Medulla oblongata (tissue), 1 donor: Measurements from ENCODE around the gene GREM1.
A peak's percentile ranks its signal among the peaks of the same experiment; 100 is the strongest.

Source experiments
- DNase-seq: peaks from one replicate; pipeline ENCODE4 v3.0.0-alpha.2; 2015; ENCODE audit errors: extremely low spot score

Gene GREM1

DNA sequence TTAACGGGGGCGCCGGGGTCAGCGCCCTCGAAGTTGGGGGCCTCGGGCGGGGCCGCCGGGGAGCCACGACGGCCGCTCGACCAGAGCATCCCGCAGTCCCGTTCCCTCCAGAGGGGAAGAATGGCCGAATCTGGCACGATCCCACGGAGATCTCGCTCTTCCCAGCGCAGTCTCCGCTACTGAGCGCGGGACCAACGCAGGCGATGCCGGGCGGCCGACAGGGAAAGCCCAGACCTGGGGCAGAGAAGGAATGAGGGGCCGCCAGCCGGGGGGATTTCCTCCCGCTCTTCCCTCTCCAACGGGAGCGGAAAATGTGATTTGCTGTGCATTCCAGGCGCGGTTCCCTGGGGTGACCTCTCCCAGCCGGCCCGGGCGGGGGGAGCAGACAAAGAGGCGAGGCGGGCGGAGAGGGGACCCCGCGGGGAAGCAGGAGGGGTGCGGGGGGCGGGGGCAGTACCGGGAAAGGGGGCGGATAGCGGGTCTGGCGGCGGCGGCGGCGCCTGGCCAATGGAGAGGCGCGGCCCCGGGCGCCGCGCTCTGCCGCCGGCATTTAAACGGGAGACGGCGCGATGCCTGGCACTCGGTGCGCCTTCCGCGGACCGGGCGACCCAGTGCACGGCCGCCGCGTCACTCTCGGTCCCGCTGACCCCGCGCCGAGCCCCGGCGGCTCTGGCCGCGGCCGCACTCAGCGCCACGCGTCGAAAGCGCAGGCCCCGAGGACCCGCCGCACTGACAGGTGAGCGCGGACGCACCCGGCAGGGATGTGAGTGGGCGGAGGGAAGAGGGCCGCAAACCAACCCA lies at the start of gene GREM1:
TSS of gene GREM1 (plus strand) at position 579 of the 801 bp plus-strand sequence. CDS start 12,687 bp downstream, outside the sequence.
- DNase-seq = peak; percentile 38

DNA sequence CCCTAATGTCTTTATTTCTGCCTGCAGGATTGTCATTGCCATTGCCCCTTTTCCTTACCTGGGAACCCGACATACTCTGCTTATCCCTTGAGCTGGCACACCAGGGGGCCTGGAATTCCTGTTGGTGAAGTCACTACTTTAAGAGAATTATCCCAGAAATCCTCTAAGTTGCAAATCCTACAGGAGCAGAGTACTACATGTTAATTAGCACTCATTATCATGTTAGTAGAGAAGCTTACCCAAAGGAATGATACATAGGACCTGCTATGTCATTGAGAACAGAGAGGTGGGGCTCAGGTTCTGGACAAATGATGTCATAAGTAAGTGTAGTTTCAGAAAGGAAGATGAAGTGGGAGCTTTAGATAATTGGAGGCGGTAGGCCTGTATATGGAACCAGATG lies 48.9 kb upstream of the GREM1 start:
- no peak for DNase-seq

DNA sequence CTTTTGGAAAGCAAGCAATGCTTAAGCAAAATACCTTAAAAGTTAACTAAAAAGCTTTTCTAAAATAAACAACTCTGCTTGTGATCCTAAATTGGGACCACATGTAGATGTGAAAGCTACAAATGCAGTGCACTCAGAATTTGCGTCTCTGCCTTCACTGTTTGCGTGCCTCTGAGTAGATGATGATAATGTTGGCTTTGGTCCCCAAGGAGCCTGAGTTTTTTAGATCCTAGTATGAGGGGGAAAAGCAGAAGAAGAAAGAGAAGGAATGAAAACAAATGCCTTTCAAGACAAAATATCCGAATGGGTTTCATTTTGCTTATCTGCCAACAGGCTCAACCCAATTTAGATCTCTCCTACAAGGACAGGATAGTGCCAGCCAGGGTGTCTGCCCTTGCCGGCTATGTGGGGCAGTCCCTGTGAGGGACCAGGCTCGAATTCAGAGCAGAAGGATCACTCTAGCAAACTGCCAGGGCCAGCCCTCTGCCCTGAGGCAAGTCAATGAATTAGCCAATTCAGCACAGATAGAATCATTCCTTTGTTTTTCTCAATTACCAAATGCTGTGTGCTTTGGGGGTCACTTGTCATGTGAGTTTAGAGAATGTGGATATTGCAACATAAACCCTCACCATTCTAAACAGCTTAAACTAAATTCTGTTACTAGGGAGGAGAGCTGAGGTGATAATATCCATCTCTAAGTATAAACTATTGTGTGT lies 47.8 kb upstream of the GREM1 start:
- peak; percentile 92 for DNase-seq

DNA sequence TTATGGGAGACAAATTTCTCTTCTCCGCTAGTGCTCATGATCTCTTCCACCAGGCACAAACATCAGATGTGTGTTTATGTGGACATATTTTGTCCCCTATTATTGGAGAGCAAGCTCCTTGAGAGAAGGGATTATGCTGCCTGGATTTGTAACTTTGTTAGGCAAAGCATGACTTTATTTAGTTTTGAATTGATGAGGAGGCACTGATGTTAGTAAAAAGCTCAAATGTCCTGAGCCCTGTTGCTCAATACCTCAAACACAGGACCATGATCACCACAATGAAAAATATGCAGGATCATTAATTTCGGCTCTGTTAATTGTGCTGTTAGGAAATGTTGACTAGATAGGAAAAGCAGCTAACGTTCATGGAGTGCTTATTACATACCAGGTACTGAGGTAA lies 47.2 kb upstream of the GREM1 start:
- no peak for DNase-seq

DNA sequence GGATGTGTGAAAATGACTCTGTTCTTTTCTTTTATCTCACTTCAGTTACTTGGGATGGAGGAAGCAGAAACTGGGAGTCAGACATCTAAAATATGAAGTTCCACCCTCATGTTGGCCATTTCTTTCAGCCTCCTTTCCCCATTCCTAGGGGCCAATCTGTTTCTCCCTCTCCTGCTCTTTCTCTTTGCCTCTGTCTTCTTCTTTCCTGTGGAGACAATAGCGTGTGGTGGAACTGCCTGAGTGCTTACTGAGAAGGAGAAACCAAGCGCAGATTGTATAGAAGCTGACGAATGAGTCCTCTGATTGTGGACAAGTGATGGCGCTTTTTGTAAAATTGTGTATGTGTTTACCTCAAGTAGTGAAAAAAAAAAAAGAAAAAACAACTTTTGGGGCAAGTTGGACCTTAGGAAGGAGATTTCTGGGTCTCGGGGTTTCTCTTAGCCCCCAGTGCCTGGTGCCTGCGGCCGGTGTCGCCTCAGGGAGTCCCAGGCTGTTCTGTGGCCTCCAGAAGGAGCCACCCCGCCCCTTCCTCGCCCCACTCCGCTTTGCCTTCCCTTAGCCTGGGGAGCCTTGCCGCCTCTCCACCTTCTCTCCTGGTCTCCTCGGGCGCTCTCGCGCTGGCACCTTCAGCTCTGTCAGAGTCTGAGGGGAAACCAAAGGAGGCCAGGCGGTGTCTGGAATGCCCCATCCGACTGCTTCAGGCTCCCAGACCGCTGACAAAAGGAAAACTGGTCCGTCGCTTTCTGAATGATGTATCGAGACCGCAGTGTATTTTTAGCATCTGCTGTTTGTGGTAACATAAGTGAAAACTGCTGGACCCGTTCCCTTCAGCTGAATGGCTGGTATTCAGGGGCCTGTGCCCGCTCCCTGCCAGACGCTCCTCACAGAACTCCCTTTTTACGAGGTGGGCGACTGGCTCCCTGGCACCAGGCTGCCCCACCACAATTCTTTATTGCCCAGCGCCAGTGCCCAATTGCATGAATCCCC lies 46.2 kb upstream of the GREM1 start:
- peak; percentile 65 for DNase-seq

DNA sequence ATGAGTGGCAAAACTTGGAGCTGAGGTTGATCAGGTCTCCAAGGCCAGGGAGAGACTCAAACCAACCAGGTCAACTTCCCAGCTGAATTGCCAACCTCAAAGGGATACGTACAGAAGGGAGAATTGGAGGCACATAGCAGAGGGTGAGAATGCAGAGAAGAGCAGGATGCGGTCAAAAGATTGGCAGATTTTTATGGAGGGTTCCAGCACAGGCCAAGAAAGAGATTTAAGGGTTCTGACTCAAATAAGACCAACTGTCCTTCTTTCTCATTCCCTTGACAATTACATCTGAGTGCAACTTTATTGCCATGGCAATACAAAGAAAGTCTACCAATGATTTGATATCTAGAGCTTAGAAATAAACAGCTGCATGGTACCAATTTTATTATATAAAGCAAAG lies 43.1 kb upstream of the GREM1 start:
- DNase-seq = no peak

DNA sequence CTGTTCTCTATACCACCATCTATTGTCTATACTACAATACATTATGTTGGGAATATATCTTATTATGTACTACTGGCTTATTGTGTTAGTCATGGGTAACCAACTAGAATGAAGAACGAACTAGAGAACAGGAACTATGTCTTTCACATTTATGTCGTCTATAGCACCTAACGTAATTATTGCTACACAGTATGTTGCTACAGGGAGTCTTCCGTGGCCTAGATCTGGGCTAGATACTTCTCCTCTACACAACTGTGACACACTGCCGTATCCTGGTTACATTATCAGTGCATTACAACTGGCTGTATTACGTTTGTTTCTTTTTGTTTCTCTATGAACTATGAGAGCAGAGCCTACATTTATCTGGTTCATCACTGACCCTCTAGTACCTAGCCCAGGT lies 42.3 kb upstream of the GREM1 start:
- DNase-seq = no peak

DNA sequence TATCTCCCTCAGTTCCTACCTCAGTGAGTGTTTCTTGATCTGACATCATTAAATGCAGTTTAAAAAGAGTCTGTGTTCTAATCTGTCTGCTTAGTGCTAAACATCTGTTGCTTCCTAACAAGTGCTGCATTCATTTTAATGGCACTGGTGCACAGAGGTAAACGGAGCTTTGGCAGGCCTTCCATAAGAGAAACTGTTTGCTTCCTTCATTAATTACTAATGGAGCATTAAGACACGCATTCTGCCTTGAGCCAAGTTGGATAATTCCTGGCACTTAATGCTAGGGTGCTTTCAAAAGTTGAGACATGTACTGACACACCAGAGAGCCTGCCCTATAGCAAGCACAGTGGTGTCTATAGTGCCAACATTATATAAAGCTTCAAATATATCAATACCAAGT lies 41.6 kb upstream of the GREM1 start:
- DNase-seq = no peak

DNA sequence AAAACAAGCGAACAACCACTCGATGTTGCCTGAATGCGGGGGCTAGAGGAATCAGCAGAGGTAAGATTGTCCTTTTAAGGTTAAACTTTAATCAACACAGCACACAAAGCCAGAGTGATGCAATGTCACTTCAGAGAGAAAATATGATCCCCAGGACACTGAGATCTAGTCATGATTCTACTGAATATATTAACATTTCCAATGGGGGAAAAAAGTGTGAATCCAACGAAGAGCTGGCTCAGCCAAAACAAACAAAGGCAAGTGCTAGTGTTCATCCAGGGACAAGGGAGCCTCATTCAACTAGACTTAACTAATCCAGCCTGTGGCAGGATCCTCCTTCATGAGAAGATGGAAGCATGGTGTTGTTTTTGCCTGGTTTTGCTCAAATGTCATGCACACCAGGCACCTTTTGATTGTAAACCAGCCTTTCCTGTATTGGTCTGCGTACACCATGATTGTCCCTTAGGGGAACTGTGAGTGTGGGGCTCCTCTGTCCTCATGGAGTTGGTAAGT lies 40.5 kb upstream of the GREM1 start:
- peak; percentile 45 for DNase-seq

DNA sequence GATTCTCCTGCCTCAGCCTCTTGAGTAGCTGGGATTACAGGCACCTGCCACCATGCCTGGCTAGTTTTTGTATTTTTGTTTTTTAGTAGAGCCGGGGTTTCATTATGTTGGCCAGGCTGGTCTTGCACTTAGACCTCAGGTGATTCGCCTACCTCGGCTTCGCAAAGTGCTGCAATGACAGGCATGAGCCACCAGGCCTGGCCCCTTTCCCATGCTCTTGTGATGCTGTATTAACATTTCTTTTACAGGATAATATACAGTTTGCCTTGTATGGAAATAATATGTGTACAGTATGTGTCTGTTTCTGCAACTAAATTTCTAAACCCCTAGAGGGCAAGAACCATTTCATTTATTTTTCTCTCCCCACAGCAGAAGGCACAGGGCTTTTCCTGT lies 38.5 kb upstream of the GREM1 start:
- no peak for DNase-seq

DNA sequence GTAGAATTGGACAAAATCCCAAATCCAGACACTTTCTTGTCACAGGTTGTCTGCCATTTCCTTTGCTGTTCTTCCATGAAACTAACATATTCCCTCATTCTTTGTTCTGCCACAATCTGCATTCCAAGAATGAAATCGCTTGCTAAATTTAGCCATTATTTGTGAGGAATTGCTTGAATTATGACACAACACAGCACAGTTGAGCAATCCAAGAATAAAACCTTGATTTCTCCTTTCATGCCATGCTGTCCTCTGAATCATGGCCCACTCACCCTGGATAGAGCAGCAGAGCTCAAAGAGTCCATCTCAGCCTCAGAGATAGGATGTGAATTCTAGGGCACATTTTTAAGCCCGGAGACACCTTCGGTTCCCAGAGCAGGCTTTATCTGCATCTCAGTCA lies 35.2 kb upstream of the GREM1 start:
- DNase-seq = no peak

DNA sequence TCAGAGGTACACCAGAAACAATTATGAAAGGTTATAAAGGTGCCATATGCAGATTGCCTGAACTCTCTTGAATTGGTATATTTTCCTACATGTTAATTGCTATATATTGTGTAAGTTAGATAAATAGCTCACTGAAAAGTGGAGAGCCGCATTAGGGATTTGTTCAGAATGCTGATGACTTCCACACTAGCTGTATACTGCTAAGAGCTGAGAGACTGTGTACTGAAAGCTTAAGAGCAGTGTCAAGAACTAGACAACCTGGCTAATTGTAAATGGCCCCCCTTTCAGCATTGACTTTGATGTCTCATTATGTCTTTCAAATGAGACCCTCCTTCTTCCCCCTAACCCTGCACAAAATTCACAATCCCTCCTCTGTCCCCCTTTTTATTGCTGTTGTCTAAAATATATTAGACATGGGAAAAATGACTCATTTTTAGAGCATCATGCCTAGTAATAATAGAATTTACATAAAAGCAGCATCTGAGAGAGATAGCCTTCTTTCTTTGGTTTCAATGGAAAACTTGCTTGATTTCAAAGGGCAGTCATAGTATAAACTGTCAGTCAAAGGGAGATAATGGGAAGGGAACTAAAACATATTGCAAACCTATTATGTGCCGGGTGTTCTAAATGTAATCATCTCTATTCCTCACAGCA lies 34.7 kb upstream of the GREM1 start:
- no peak for DNase-seq

DNA sequence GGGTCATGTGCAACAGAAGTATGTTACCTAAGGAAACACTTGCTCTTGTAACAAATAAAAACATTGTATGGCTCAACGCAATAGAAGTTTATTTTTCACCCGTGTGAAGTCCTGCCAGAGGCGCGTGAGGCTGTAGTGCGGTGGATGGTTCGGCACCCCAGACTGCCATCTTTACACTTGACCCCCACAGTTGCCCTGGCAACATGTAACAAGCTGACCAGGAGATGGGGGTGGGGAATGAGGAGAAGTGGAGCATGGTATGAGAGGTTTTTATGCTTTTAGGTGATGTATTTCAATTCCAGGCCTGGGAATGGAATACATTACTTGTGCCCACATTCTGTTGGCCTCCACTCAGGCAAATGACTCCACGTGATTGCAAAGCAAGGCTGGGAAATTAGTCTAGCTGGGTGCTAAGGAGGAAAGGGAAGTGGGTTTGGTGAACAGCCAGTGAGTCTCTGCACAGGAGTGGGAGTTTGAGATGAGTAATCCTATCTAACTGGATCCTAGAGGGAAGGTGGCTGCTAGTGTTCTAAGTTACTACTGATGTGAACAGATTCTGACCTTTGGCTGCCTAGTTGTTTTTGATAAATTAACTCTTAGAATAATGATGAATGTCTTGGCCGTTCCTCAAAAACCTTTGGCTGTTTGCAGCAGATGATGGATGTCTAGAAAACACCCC lies 33.8 kb upstream of the GREM1 start:
- DNase-seq = no peak

DNA sequence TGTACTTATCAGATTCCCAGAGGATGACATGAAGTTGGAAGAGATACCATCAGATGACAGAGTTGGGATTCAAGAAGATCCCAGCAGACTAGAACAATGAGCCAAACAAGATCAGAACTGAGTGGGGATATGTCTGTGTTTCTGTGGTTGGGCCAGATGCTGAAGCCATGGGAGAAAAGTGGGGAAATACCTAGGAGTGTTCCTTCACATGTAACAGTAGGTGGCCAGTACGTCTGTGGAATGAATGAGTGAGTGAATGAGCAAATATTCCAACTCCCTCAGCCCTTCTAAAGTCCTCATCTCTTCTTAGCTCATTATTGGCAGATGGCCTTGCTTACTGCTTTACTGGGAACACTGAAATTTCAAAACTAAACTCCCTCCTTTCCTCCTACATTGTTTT lies 32.2 kb upstream of the GREM1 start:
- DNase-seq = no peak

DNA sequence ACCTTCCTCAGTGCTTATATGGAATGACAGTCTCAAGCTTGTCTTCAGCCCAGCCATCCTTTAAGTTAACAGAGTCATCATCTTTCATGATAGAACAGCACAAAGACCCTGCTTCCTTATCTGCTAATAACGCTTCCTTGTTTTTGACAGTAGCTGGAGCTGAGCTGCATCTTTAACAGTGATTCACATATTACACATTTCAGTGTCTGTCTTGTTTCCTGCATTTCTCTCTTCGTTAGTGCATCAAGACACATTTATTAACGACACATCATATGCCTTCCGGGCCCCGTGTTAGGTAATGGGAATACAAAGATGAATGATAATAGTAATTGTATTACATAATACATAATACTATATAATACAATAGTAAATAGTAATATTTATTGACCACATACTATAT lies 30.2 kb upstream of the GREM1 start:
- no peak for DNase-seq

DNA sequence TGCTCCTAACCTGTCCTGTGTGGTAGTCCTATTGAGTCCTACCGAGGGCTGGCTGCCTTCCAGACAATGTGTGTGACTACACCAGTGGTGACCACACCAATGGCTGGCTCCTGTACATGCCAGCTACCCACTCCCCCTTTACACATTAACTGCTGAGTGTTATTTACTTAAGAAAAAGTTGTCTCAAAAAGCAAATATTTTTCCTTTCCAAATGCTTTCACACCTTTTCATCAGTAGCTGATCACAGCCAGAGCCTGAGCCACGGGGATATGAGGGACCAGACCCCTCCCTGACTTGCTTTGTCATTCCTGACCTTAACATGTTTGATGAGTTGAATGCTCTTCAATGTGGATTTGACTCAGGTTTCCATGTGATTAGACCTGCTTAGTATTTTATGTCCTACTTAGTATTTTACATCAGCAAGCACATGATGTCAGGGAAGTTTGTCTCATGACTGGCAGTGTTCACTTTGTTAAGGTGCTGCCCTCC lies 29.6 kb upstream of the GREM1 start:
- no peak for DNase-seq

DNA sequence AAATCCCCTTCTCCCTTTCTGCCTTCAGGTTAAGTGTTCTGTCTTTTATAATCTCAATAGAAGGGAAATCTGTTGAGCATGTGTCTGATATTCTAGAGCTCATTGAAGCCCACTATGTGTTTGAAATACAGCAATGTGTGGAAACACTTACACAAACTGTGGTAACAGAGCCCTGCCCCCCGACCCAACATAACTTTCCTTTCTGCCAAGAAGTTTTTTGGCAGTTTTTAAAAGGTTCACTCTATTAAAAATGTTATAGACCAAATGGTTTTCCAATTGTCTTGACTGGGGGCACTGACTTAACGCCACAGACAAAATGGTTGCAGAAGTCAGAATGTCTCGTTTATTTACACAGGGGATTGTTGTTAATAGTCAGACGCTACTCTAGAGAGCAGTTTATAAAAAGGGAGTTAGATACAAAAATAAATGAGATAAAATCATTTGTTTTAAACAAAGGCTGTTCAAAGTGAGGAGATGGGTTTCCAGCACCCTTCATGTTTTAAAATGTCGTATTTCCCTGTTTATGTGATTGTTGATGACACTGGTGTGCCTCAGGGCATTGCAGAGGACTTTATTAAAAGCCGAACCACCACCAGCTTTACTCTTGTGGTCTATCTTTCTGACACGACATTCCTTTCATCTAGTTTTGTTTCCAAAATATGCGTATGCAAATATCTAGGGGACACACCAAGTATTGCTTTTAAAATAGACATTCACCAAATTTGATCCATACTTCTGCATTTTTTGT lies 26.7 kb upstream of the GREM1 start:
- DNase-seq = no peak

DNA sequence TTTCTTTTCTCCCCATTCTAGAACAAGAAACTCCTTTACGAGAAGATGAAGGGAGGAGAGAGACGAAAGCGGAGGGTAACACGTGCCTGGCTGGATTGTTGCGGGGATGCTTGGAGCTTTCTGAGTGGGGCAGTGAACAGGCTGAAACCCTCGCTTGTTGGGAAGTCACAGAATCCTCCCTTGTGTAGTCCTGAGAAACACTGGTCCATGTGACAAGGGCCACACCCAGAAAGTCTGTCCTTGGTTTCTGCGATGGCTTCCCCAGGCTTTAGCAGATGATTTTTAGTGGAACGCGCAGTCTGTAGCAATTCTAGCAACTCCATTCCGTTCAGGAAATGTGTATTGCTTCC lies 26.1 kb upstream of the GREM1 start:
- DNase-seq = peak; percentile 59

DNA sequence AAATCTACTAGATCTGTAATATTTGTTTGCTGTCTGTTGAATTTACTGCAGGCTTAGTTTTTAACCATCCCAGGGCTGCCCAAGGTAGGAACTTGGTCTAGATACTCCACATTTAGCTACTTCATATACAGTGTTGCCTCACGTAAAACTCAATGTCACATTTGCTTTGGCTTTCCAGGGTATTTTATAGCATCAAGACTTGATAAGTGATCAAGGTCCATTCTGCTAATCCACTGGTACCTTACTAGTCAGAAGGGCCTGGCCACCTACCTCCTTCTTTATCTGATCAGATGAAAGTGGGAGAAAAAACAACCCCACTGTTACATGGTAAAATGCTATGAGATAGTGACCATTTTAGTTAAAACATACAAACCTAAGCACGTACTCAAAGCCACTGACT lies 25.5 kb upstream of the GREM1 start:
- no peak for DNase-seq
